ENCODE results near the gene CAPNS1.

The CAPNS1 gene

DNA sequence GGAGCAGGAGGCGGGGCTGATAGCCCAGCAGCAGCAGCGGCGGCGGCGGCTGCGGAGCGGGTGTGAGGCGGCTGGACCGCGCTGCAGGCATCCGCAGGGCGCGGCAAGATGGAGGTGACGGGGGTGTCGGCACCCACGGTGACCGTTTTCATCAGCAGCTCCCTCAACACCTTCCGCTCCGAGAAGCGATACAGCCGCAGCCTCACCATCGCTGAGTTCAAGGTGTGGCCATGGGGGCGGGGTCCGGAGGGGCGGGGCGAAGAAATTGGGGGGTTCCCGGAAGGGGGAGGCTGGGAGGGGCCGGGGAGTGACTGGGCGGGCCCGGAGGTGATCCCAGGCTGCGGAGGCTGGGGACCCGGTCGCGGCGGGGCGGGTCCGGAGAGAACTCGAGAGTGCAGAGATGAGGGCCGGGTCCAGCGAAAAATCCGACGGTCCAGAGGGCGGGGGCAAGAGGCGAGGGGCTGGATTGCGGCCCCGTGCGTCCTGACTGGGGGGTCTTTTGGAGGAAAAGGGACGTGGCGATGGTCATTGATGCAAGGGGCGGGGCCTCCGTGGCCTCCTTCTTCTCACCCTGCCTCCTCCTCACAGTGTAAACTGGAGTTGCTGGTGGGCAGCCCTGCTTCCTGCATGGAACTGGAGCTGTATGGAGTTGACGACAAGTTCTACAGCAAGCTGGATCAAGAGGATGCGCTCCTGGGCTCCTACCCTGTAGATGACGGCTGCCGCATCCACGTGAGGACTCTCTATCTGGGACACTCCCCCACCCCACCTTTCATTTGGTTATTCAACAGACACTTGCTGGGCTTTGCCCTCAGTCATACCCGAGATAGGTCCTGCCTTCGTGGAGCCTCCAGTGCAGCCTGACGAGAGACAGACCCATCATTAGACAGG is 24.2 kb upstream of the CAPNS1 start, which contains the start of gene TBCB:
Gene TBCB (plus strand): TSS at position 16 of the 891 bp plus-strand sequence. CDS start 93 bp downstream, at position 109.
- H3K27me3 ChIP-seq (ENCODE audit: insufficient read depth, low read depth): no peaks in the 10 kb centered on the region
- no peaks in the 10 kb centered on the region; the same call in 1 of the 2 replicates for H3K79me2 ChIP-seq (ENCODE audit: insufficient read depth, low read depth)
- H3K4me1 ChIP-seq (ENCODE audit: low read depth, poor library complexity, severe bottlenecking): peaks cover 12% of the 10 kb centered on the region
- no peaks in the 10 kb centered on the region for H4K20me1 ChIP-seq (ENCODE audit: insufficient read depth)
- H3K4me2 ChIP-seq: peak within 1 kb of the TSS; percentile 88
- peak within 1 kb of the TSS; percentile 67 for H3K27ac ChIP-seq
- peak within 1 kb of the TSS; percentile 86 for H2AFZ ChIP-seq (ENCODE audit: low read depth)
- H3K36me3 ChIP-seq (ENCODE audit: insufficient read depth): peaks cover 3% of the 10 kb centered on the region; the same call in 1 of the 2 replicates
- H3K9ac ChIP-seq: peak within 1 kb of the TSS; percentile 65
- no peak for TF ChIP-seq CTCF (conservative IDR thresholded peaks at IDR 0.05; ENCODE audit: low read depth, low read length)
- no peak within 1 kb of the TSS for H3K4me3 ChIP-seq (IDR thresholded peaks at IDR 0.05; ENCODE audit: insufficient read depth, low read depth, low read length)

DNA sequence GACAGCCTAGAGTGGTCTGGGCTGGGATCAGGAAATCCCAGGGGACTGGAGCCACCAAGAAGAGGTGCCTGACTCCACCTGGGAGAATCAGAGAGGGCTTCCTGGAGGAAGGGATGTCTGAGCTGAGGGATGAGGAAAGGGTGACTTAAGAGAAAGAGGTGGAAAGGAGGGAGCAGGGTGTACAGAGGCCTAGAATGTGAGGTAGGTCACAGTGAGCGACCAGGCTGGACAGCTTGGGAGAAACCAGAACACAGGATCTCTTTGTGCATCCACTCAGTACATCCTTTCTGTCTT is 23.6 kb upstream of the CAPNS1 start:
- H3K9ac ChIP-seq: peak overlapping the region; percentile 4; the same call in 1 of the 2 replicates

GRCh38 chr19:36120092-36120983 is 19.5 kb upstream of the CAPNS1 start:
- Histone ChIP-seq H3K27me3 (ENCODE audit: insufficient read depth, low read depth) (no peaks in the 10 kb centered on the region), H3K36me3 (ENCODE audit: insufficient read depth) (peaks cover 3% of the 10 kb centered on the region; the same call in 1 of the 2 replicates), H3K9ac (no peak overlapping the region), H3K4me1 (ENCODE audit: low read depth, poor library complexity, severe bottlenecking) (peaks cover 12% of the 10 kb centered on the region), H3K4me3 (IDR thresholded peaks at IDR 0.05; ENCODE audit: insufficient read depth, low read depth, low read length) (no peak overlapping the region), H3K4me2 (no peak overlapping the region), H2AFZ (ENCODE audit: low read depth) (no peak overlapping the region), H3K79me2 (ENCODE audit: insufficient read depth, low read depth) (no peaks in the 10 kb centered on the region), H4K20me1 (ENCODE audit: insufficient read depth) (no peaks in the 10 kb centered on the region), H3K27ac (no peak overlapping the region)
- TF ChIP-seq CTCF (conservative IDR thresholded peaks at IDR 0.05; ENCODE audit: low read depth, low read length): no peak

More for the DNA sequence above, 23.6 kb upstream of the CAPNS1 start:
- H3K4me3 ChIP-seq (IDR thresholded peaks at IDR 0.05; ENCODE audit: insufficient read depth, low read depth, low read length): no peak overlapping the region
- no peak overlapping the region for H3K27ac ChIP-seq
- no peaks in the 10 kb centered on the region for H3K27me3 ChIP-seq (ENCODE audit: insufficient read depth, low read depth)
- no peaks in the 10 kb centered on the region for H4K20me1 ChIP-seq (ENCODE audit: insufficient read depth)
- H3K79me2 ChIP-seq (ENCODE audit: insufficient read depth, low read depth): no peaks in the 10 kb centered on the region; the same call in 1 of the 2 replicates
- 0 out of 2 replicates have a peak overlapping the region, but pooled peaks have one; percentile 86 for H2AFZ ChIP-seq (ENCODE audit: low read depth)
- peaks cover 12% of the 10 kb centered on the region for H3K4me1 ChIP-seq (ENCODE audit: low read depth, poor library complexity, severe bottlenecking)
- peaks cover 3% of the 10 kb centered on the region; the same call in 1 of the 2 replicates for H3K36me3 ChIP-seq (ENCODE audit: insufficient read depth)
- peak overlapping the region; percentile 88 for H3K4me2 ChIP-seq
- TF ChIP-seq CTCF (conservative IDR thresholded peaks at IDR 0.05; ENCODE audit: low read depth, low read length): no peak

DNA sequence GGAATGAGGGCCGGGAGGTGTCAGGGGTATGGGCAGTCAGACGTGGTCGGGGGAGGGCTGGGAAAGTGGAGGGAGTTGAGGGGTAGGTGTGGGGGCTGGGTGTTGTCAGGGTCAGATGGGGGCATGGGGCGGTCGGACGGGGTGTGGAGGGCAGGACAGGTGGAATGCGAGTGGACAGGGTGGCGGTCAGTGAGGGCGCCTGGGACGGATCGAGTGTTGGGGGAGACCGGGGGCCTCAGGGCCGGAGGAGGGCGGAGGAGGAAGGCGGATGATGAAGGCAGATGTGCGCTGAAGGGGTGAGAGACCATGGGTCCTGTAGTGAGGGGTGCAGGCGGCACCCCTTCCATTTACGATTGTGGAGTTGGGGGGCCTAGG is 18.9 kb upstream of the CAPNS1 start:
- no peak for TF ChIP-seq CTCF (conservative IDR thresholded peaks at IDR 0.05; ENCODE audit: low read depth, low read length)
- Histone ChIP-seq H3K9ac (no peak overlapping the region), H3K36me3 (ENCODE audit: insufficient read depth) (peaks cover 3% of the 10 kb centered on the region; the same call in 1 of the 2 replicates), H3K4me2 (no peak overlapping the region), H4K20me1 (ENCODE audit: insufficient read depth) (no peaks in the 10 kb centered on the region), H3K4me3 (IDR thresholded peaks at IDR 0.05; ENCODE audit: insufficient read depth, low read depth, low read length) (no peak overlapping the region), H3K79me2 (ENCODE audit: insufficient read depth, low read depth) (no peaks in the 10 kb centered on the region), H3K27me3 (ENCODE audit: insufficient read depth, low read depth) (no peaks in the 10 kb centered on the region), H2AFZ (ENCODE audit: low read depth) (no peak overlapping the region), H3K27ac (no peak overlapping the region), H3K4me1 (ENCODE audit: low read depth, poor library complexity, severe bottlenecking) (peaks cover 11% of the 10 kb centered on the region)

Data from KMS-11 (cell line).